Heart right ventricle (tissue), 16 donors: ENCODE results near the gene ADO. TPM values are rescaled to one million over a fixed set of nuclear protein-coding genes. Genes with fewer than 3 reads are reported as not detected.
A peak's percentile ranks its signal among the peaks of the same experiment; 100 is the strongest.

Experiments
- ATAC-seq, 8 donors: fragments of 200-7000 bp; cut with Tn5 transposase; one replicate each; pipeline ENCODE4 v1.9.1; 2020; ENCODE audit warnings: mild to moderate bottlenecking in 8 of 8, moderate library complexity in 8 of 8, moderate number of reproducible peaks in 1 of 8
- DNase-seq, 2 donors: peaks; one replicate each; pipeline ENCODE4 v3.0.0-alpha.2; 2020
- H3K27ac ChIP-seq, 10 donors: fragments of 200-600 bp; sonication (generic) in 2 of 10; one replicate each; pipeline versions ENCODE4 v1.5.0 to v1.8.0; 2020 to 2022; ENCODE audit warnings: mild to moderate bottlenecking in 3 of 10
- H3K27me3 ChIP-seq, 7 donors: fragments of 200-600 bp; one replicate each; pipeline ENCODE4 v1.8.0; 2021 to 2022; ENCODE audit warnings: mild to moderate bottlenecking in 2 of 7
- H3K36me3 ChIP-seq, 9 donors: fragments of 200-600 bp; sonication (generic) in 1 of 9; one replicate each; pipeline versions ENCODE4 v1.5.0 to v1.8.0; 2020 to 2022; ENCODE audit warnings: mild to moderate bottlenecking in 2 of 9
- H3K4me1 ChIP-seq, 9 donors: fragments of 200-600 bp; sonication (generic) in 1 of 9; one replicate each; pipeline versions ENCODE4 v1.5.0 to v1.8.0; 2020 to 2022; ENCODE audit warnings: mild to moderate bottlenecking in 4 of 9
- H3K4me3 ChIP-seq, 10 donors: fragments of 200-600 bp; sonication (generic) in 2 of 10; one replicate each; pipeline versions ENCODE4 v1.5.0 to v1.8.0; 2020 to 2022; ENCODE audit warnings: mild to moderate bottlenecking in 7 of 10, moderate library complexity in 2 of 10
- H3K9me3 ChIP-seq, 11 donors: fragments of 200-600 bp in 10 of 11; sonication (generic) in 2 of 11; one replicate each; pipeline versions ENCODE4 v1.5.0 to v1.8.0; 2013 to 2022; ENCODE audit warnings: mild to moderate bottlenecking in 2 of 11, control low read depth in 1 of 11, moderate library complexity in 1 of 11
- CTCF ChIP-seq, 9 donors: fragments of 200-600 bp; sonication (generic) in 2 of 9; IDR thresholded peaks; one replicate each; pipeline versions ENCODE4 v1.5.0 to v1.8.0; 2021 to 2022; ENCODE audit warnings: antibody characterized with exemption in 9 of 9, mild to moderate bottlenecking in 5 of 9, moderate library complexity in 1 of 9
- WGBS, 2 donors: extraction: QIAGEN DNeasy Blood & Tissue Kit; methylation state at CpG; one replicate each; pipeline ENCODE4 v1.1.7; 2013; ENCODE audit warnings: inconsistent platforms in 1 of 2; 5-methylcytosine and 5-hydroxymethylcytosine counted together
- intact Hi-C, 10 donors: fragments of 100-400 bp; cut with DNase I; formaldehyde crosslinking; loops; one replicate each; pipeline versions ENCODE4 v1.11.1 to v1.14.2; 2022
- polyA plus RNA-seq, 2 donors: library from polyadenylated mRNA; stranded (reverse); fragments of 200-250 nt; gene quantifications; one replicate each; pipeline ENCODE4 v1.2.3, GENCODE V29; 2013
- total RNA-seq, 10 donors: library from RNA; stranded (reverse); fragmentation: NEBNext Ultra II Directional in 3 of 10; extraction: Animal tissue kit (Norgen Biotek cat#: 25700) in 3 of 10; gene quantifications; one replicate each; pipeline versions ENCODE4 v1.2.1 to v1.2.4, GENCODE V29; 2021 to 2023
- donor health status: Arrhythmogenic right ventricular cardiomyopathy.
- donor health status: ischemic (EF 13 %, LVEDD 7.1; RV severe dilation, severe dysfunction).
- donor health status: healthy with polysubstance abuse.
- donor health status: DM: no; HTN: yes; CAD: no.
- donor health status: DM: no; HTN: no; CAD: no.
- donor health status: ischemic (EF 25% LVEDD 6.9; RV normal size, moderate dysfunction).
- donor health status: ischemic (EF 25% LVEDD 5.7; RV mildly dilated, moderate dysfunction).
- donor health status: healthy.
- donor health status: DM: yes; HTN: yes; CAD: no.
- donor health status: Ischemic cardiomyopathy.
- donor health status: ischemic (EF 35%, LVEDD 5.7; RV mildly dilated, moderate dysfunction).
- donor health status: nonischemic (EF 11% LVEDD 7.7; RV severe dilation, severe dysfunction).
- donor health status: DM: yes; HTN: yes; CAD: no.
- donor health status: PGD.
- donor health status: ischemic (EF 29% LVEDD 5.4; RV normal size, mild dysfunction).
- donor health status: nonischemic (EF 23%, LVEDD 6.1; RV moderate dilation, normal function).

The ADO gene
- total and polyA plus RNA-seq, 12 donors, result 5.1 to 21.0 (median 17.0) TPM

GRCh38 chr10:62816076-62816330 is 11.5 kb downstream of the ADO start:
- intact Hi-C loops, result loop anchor here in 9 of 10 donors (2.0 to 10.0 kb wide), 15 partner anchors 53 to 381 kb away; no protein-coding TSS in a partner anchor
- no peaks in the 10 kb centered on the region for H3K9me3 ChIP-seq
- ATAC-seq (no peak), DNase-seq (no peak)
- peaks cover 2 to 49% (median 44%) of the 10 kb centered on the region in 9 donors for H3K4me1 ChIP-seq
- peak overlapping the region in 8 of 10 donors; percentile 79 to 93 (median 84) for H3K27ac ChIP-seq
- TF ChIP-seq CTCF (IDR thresholded peaks at IDR 0.05), result no peak
- H3K27me3 ChIP-seq, result peaks cover 0 to 61% (median 44%) of the 10 kb centered on the region in 7 donors
- WGBS, 2 donors, result 1 to 3% methylated on average over 2 of the region's 2 CpGs
- H3K36me3 ChIP-seq, result peaks cover 0 to 7% (median 0%) of the 10 kb centered on the region in 9 donors
- peak overlapping the region; percentile 54 to 94 (median 74) for H3K4me3 ChIP-seq

GRCh38 chr10:62816331-62817120 is 12.0 kb downstream of the ADO start, which contains the start of gene EGR2:
TSS of gene EGR2 (minus strand) at chr10:62816366. CDS start at chr10:62816029, 337 bp downstream.
- Histone ChIP-seq H3K27ac (peak within 1 kb of the TSS; percentile 11 to 93 (median 82)), H3K9me3 (no peaks in the 10 kb centered on the region), H3K27me3 (peaks cover 0 to 67% (median 47%) of the 10 kb centered on the region in 7 donors), H3K4me3 (peak within 1 kb of the TSS; percentile 54 to 94 (median 74)), H3K4me1 (peaks cover 2 to 49% (median 44%) of the 10 kb centered on the region in 9 donors), H3K36me3 (peaks cover 0 to 7% (median 0%) of the 10 kb centered on the region in 9 donors)
- intact Hi-C loops, result loop anchor here in 9 of 10 donors (2.0 to 10.0 kb wide), 15 partner anchors 54 to 382 kb away; no protein-coding TSS in a partner anchor
- TF ChIP-seq CTCF (IDR thresholded peaks at IDR 0.05), result peak in 1 of 9 donors; percentile 5
- WGBS, 2 donors, result 0 to 1% methylated on average over 52 to 53 of the region's 53 CpGs
- DNase-seq (peak; percentile 89 to 94), ATAC-seq (peak; percentile 82 to 93 (median 87))

- H3K4me3 ChIP-seq, result peak overlapping the region; percentile 54 to 94 (median 74)
- peaks cover 0 to 74% (median 47%) of the 10 kb centered on the region in 7 donors for H3K27me3 ChIP-seq
- 1% methylated on average over 41 to 49 of the region's 49 CpGs for WGBS, 2 donors
- ATAC-seq (peak; percentile 39 to 76 (median 65)), DNase-seq (peak; percentile 51 to 57)
- peak overlapping the region; percentile 11 to 93 (median 82) for H3K27ac ChIP-seq
- TF ChIP-seq CTCF (IDR thresholded peaks at IDR 0.05), result no peak
- H3K4me1 ChIP-seq, result peaks cover 2 to 49% (median 44%) of the 10 kb centered on the region in 9 donors
- intact Hi-C loops, result loop anchor here in 9 of 10 donors (2.0 to 10.0 kb wide), 15 partner anchors 54 to 382 kb away; no protein-coding TSS in a partner anchor
- H3K9me3 ChIP-seq, result no peaks in the 10 kb centered on the region
- H3K36me3 ChIP-seq, result peaks cover 0 to 7% (median 0%) of the 10 kb centered on the region in 9 donors
These were observed 12.7 kb downstream of the ADO start for GRCh38 chr10:62817121-62817765.
